ENCODE data around the gene MINAR1.

Gene MINAR1

GRCh38 chr15:79397269-79397910 is 34.7 kb upstream of the MINAR1 start:
- no peak for TF ChIP-seq EZH2phosphoT487 (IDR thresholded peaks at IDR 0.05; ENCODE audit: borderline replicate concordance)
- TF ChIP-seq CTCF (conservative IDR thresholded peaks at IDR 0.05; ENCODE audit: low read length), result no peak
- Histone ChIP-seq H4K20me1 (ENCODE audit: insufficient read depth, low read length, poor library complexity, severe bottlenecking) (no peaks in the 10 kb centered on the region), H3K27me3 (ENCODE audit: insufficient read depth, low read length, poor library complexity, severe bottlenecking) (no peaks in the 10 kb centered on the region), H3K36me3 (ENCODE audit: insufficient read depth, low read length) (no peaks in the 10 kb centered on the region), H3K4me2 (ENCODE audit: low read depth, low read length, poor library complexity, severe bottlenecking) (no peak overlapping the region), H2AFZ (ENCODE audit: low read length) (no peak overlapping the region), H3K9me3 (ENCODE audit: insufficient read depth, low read depth, low read length) (no peaks in the 10 kb centered on the region), H3K9me2 (replicated peaks; ENCODE audit: low read depth, low read length) (no peaks in the 10 kb centered on the region), H3K79me2 (ENCODE audit: insufficient read depth, low read length) (no peaks in the 10 kb centered on the region), H3K9ac (ENCODE audit: low read depth, low read length, poor library complexity, severe bottlenecking) (no peak overlapping the region), H3F3A (ENCODE audit: low read depth) (no peaks in the 10 kb centered on the region), H3K4me1 (ENCODE audit: insufficient read depth, low read length, poor library complexity, severe bottlenecking) (no peaks in the 10 kb centered on the region), H3K4me3 (ENCODE audit: low read length, poor library complexity, severe bottlenecking) (no peak overlapping the region)

- Histone ChIP-seq H3F3A (ENCODE audit: low read depth) (no peaks in the 10 kb centered on the region), H4K20me1 (ENCODE audit: insufficient read depth, low read length, poor library complexity, severe bottlenecking) (no peaks in the 10 kb centered on the region), H3K4me3 (ENCODE audit: low read length, poor library complexity, severe bottlenecking) (no peak overlapping the region), H3K4me2 (ENCODE audit: low read depth, low read length, poor library complexity, severe bottlenecking) (no peak overlapping the region), H3K36me3 (ENCODE audit: insufficient read depth, low read length) (no peaks in the 10 kb centered on the region), H2AFZ (ENCODE audit: low read length) (no peak overlapping the region), H3K9me3 (ENCODE audit: insufficient read depth, low read depth, low read length) (no peaks in the 10 kb centered on the region), H3K9ac (ENCODE audit: low read depth, low read length, poor library complexity, severe bottlenecking) (no peak overlapping the region), H3K27me3 (ENCODE audit: insufficient read depth, low read length, poor library complexity, severe bottlenecking) (no peaks in the 10 kb centered on the region), H3K79me2 (ENCODE audit: insufficient read depth, low read length) (no peaks in the 10 kb centered on the region), H3K4me1 (ENCODE audit: insufficient read depth, low read length, poor library complexity, severe bottlenecking) (no peaks in the 10 kb centered on the region), H3K9me2 (replicated peaks; ENCODE audit: low read depth, low read length) (no peaks in the 10 kb centered on the region)
- TF ChIP-seq EZH2phosphoT487 (IDR thresholded peaks at IDR 0.05; ENCODE audit: borderline replicate concordance) (no peak), CTCF (conservative IDR thresholded peaks at IDR 0.05; ENCODE audit: low read length) (no peak)
Measured at GRCh38 chr15:79399606-79400005, 32.5 kb upstream of the MINAR1 start.

- TF ChIP-seq CTCF (conservative IDR thresholded peaks at IDR 0.05; ENCODE audit: low read length) (no peak), EZH2phosphoT487 (IDR thresholded peaks at IDR 0.05; ENCODE audit: borderline replicate concordance) (no peak)
- H3K4me3 ChIP-seq (ENCODE audit: low read length, poor library complexity, severe bottlenecking), result no peak overlapping the region
- H3K79me2 ChIP-seq (ENCODE audit: insufficient read depth, low read length), result no peaks in the 10 kb centered on the region
- no peaks in the 10 kb centered on the region for H3K36me3 ChIP-seq (ENCODE audit: insufficient read depth, low read length)
- no peak overlapping the region for H3K4me2 ChIP-seq (ENCODE audit: low read depth, low read length, poor library complexity, severe bottlenecking)
- H3K4me1 ChIP-seq (ENCODE audit: insufficient read depth, low read length, poor library complexity, severe bottlenecking), result no peaks in the 10 kb centered on the region
- H3K9ac ChIP-seq (ENCODE audit: low read depth, low read length, poor library complexity, severe bottlenecking), result no peak overlapping the region
- H2AFZ ChIP-seq (ENCODE audit: low read length), result no peak overlapping the region
- H3K9me3 ChIP-seq (ENCODE audit: insufficient read depth, low read depth, low read length), result no peaks in the 10 kb centered on the region
- H3K27me3 ChIP-seq (ENCODE audit: insufficient read depth, low read length, poor library complexity, severe bottlenecking), result no peaks in the 10 kb centered on the region
- H3F3A ChIP-seq (ENCODE audit: low read depth), result no peaks in the 10 kb centered on the region
- H3K9me2 ChIP-seq (replicated peaks; ENCODE audit: low read depth, low read length), result no peaks in the 10 kb centered on the region
- no peaks in the 10 kb centered on the region for H4K20me1 ChIP-seq (ENCODE audit: insufficient read depth, low read length, poor library complexity, severe bottlenecking)
Measured at GRCh38 chr15:79400650-79401049, 31.5 kb upstream of the MINAR1 start.
